H1 (cell line): Measurements from ENCODE around the gene BTBD18. TPM values are rescaled to one million over a fixed set of nuclear protein-coding genes. Genes with fewer than 3 reads are reported as not detected.

ENCODE experiments used
- CTCF ChIA-PET: fragments of 300-600 bp; sonication (Branson Sonifier 250); formaldehyde crosslinking; loops from one replicate; lab custom pipeline; 2021; ENCODE audit not compliant: partially characterized antibody; lab: Charles Lee
- POLR2A ChIA-PET: fragments of 300-600 bp; sonication (Branson Sonifier 250); formaldehyde crosslinking; loops from one replicate; lab custom pipeline; 2021; ENCODE audit warnings: inconsistent platforms; ENCODE audit not compliant: partially characterized antibody; lab: Charles Lee
- DNase-seq, 2 experiments: peaks; one replicate each; pipeline versions ENCODE4 v3.0.0 to v3.0.0-alpha.2; 2010 to 2022; ENCODE audit warnings: low spot score in 2 of 2, low read depth in 1 of 2, mixed read lengths in 1 of 2
- FAIRE-seq: peaks from 2 replicates; lab custom pipeline; 2011; peaks lifted over from hg19 to GRCh38; lab: Jason Lieb, UNC
- H2AFZ ChIP-seq: 2 replicates; pipeline ENCODE4 v1.8.1; 2012; ENCODE audit warnings: low read length, inconsistent platforms
- H2AK5ac ChIP-seq: 2 replicates; pipeline ENCODE4 v1.6.1; 2013; ENCODE audit warnings: low read depth, low read length
- H2BK120ac ChIP-seq: replicated peaks from 2 replicates; pipeline ENCODE3; 2013; ENCODE audit warnings: low read depth, low read length, inconsistent platforms
- H2BK12ac ChIP-seq: 2 replicates; pipeline ENCODE4 v1.6.1; 2013; ENCODE audit warnings: low read depth, low read length
- H2BK15ac ChIP-seq: 2 replicates; pipeline ENCODE4 v1.6.1; 2013; ENCODE audit warnings: low read length
- H2BK20ac ChIP-seq: 2 replicates; pipeline ENCODE4 v1.6.1; 2013; ENCODE audit warnings: low read length
- H2BK5ac ChIP-seq: 2 replicates; pipeline ENCODE4 v1.6.1; 2013; ENCODE audit warnings: low read depth, low read length
- H3K14ac ChIP-seq: 2 replicates; pipeline ENCODE4 v1.6.1; 2013; ENCODE audit warnings: inconsistent platforms; ENCODE audit not compliant: insufficient read length
- H3K18ac ChIP-seq: 2 replicates; pipeline ENCODE4 v1.6.1; 2013; ENCODE audit warnings: low read length; ENCODE audit errors: extremely low read depth
- H3K23ac ChIP-seq: 2 replicates; pipeline ENCODE4 v1.6.1; 2013; ENCODE audit warnings: inconsistent platforms; ENCODE audit not compliant: insufficient read length
- H3K23me2 ChIP-seq: 2 replicates; pipeline ENCODE4 v1.6.1; 2013; ENCODE audit warnings: low read depth, low read length
- H3K27ac ChIP-seq: 2 replicates; pipeline ENCODE4 v1.6.1; 2011; ENCODE audit warnings: low read depth, low read length, inconsistent platforms
- H3K27me3 ChIP-seq, 4 experiments: replicated peaks in 1 of 4; 1 replicate in 1 of 4; 2 replicates in 3 of 4; pipeline versions ENCODE4 v1.6.1 to v1.8.1; 2011 to 2013; ENCODE audit warnings: low read length in 3 of 4, mild to moderate bottlenecking in 3 of 4, inconsistent platforms in 2 of 4, mixed read lengths in 2 of 4, moderate library complexity in 1 of 4; ENCODE audit not compliant: control insufficient read depth in 3 of 4, insufficient read depth in 3 of 4; ENCODE audit errors: extremely low read depth in 1 of 4
- H3K36me3 ChIP-seq, 4 experiments: 2 replicates each; pipeline versions ENCODE4 v1.6.1 to v1.8.1; 2011 to 2013; ENCODE audit warnings: mild to moderate bottlenecking in 4 of 4, low read length in 3 of 4, moderate library complexity in 2 of 4, control low read depth in 1 of 4, inconsistent platforms in 1 of 4; ENCODE audit not compliant: insufficient read depth in 4 of 4, control insufficient read depth in 2 of 4
- H3K4ac ChIP-seq: replicated peaks from 2 replicates; pipeline ENCODE3; 2013; ENCODE audit warnings: low read length, low read depth, mixed read lengths, inconsistent platforms; ENCODE audit not compliant: insufficient read length
- H3K4me1 ChIP-seq, 4 experiments: replicated peaks in 1 of 4; 1 replicate in 1 of 4; 2 replicates in 3 of 4; pipeline versions ENCODE4 v1.6.1 to v1.8.1; 2011 to 2013; ENCODE audit warnings: low read length in 3 of 4, inconsistent platforms in 2 of 4, mixed read lengths in 1 of 4; ENCODE audit not compliant: insufficient read depth in 4 of 4, control insufficient read depth in 3 of 4
- H3K4me2 ChIP-seq, 2 experiments: 2 replicates each; pipeline versions ENCODE4 v1.6.1 to v1.8.1; 2011 to 2013; ENCODE audit warnings: low read depth in 2 of 2, low read length in 2 of 2, control low read depth in 1 of 2, inconsistent platforms in 1 of 2, mild to moderate bottlenecking in 1 of 2; ENCODE audit not compliant: insufficient read depth in 1 of 2
- H3K4me3 ChIP-seq, 4 experiments: fragments of 200-600, 300-600 bp in 1 of 4; sonication (generic), shearing (Covaris generic), sonication (Bioruptor Twin) in 1 of 4; 2 replicates each; pipeline versions ENCODE4 v1.5.1 to v1.8.1; 2011 to 2016; ENCODE audit warnings: low read length in 4 of 4, low read depth in 3 of 4, control low read depth in 2 of 4, inconsistent platforms in 2 of 4, mild to moderate bottlenecking in 2 of 4, mixed read lengths in 1 of 4, moderate library complexity in 1 of 4; ENCODE audit not compliant: insufficient read depth in 2 of 4; ENCODE audit errors: extremely low read depth in 1 of 4
- H3K56ac ChIP-seq: replicated peaks from 2 replicates; pipeline ENCODE3; 2013; ENCODE audit warnings: low read depth, mild to moderate bottlenecking, mixed read lengths, low read length, inconsistent platforms; ENCODE audit not compliant: insufficient read length
- H3K79me1 ChIP-seq: 2 replicates; pipeline ENCODE4 v1.6.1; 2013; ENCODE audit warnings: low read depth, low read length, control low read depth
- H3K79me2 ChIP-seq, 2 experiments: 2 replicates each; pipeline versions ENCODE4 v1.6.1 to v1.8.1; 2012 to 2013; ENCODE audit warnings: low read length in 2 of 2, mild to moderate bottlenecking in 2 of 2, inconsistent platforms in 1 of 2; ENCODE audit not compliant: insufficient read depth in 2 of 2, control insufficient read depth in 1 of 2
- H3K9ac ChIP-seq, 4 experiments: replicated peaks in 1 of 4; 1 replicate in 1 of 4; 2 replicates in 3 of 4; pipeline versions ENCODE4 v1.6.1 to v1.8.1; 2011 to 2013; ENCODE audit warnings: low read depth in 3 of 4, low read length in 3 of 4, control low read depth in 2 of 4, mild to moderate bottlenecking in 2 of 4, moderate library complexity in 2 of 4, inconsistent platforms in 1 of 4; ENCODE audit errors: extremely low read depth in 1 of 4
- H3K9me3 ChIP-seq, 2 experiments: 2 replicates each; pipeline versions ENCODE4 v1.6.1 to v1.8.1; 2012 to 2013; ENCODE audit warnings: mild to moderate bottlenecking in 2 of 2, moderate library complexity in 2 of 2, control low read depth in 1 of 2, inconsistent platforms in 1 of 2, low read depth in 1 of 2, low read length in 1 of 2, mixed read lengths in 1 of 2; ENCODE audit not compliant: insufficient read depth in 2 of 2
- H4K20me1 ChIP-seq, 2 experiments: replicated peaks in 1 of 2; 2 replicates each; pipeline versions ENCODE3 to v1.8.1; 2011 to 2013; ENCODE audit warnings: inconsistent platforms in 2 of 2, low read length in 2 of 2, mild to moderate bottlenecking in 1 of 2; ENCODE audit not compliant: insufficient read depth in 2 of 2, control insufficient read depth in 1 of 2
- H4K5ac ChIP-seq: 2 replicates; pipeline ENCODE4 v1.6.1; 2013; ENCODE audit warnings: low read length, low read depth, mixed read lengths, inconsistent platforms; ENCODE audit not compliant: insufficient read length
- H4K8ac ChIP-seq: 2 replicates; pipeline ENCODE4 v1.8.0; 2013; ENCODE audit warnings: mild to moderate bottlenecking, moderate library complexity, low read length, inconsistent platforms; ENCODE audit not compliant: insufficient read depth; ENCODE audit errors: extremely low read depth
- H4K91ac ChIP-seq: replicated peaks from 2 replicates; pipeline ENCODE3; 2013; ENCODE audit warnings: low read length, mixed read lengths, inconsistent platforms; ENCODE audit not compliant: insufficient read length
- BCL11A ChIP-seq, 2 experiments: IDR thresholded peaks; one replicate each; pipeline ENCODE4 v1.6.1; 2011; ENCODE audit warnings: low read depth in 2 of 2, low read length in 2 of 2, mild to moderate bottlenecking in 2 of 2
- CHD2 ChIP-seq: IDR thresholded peaks from 2 replicates; pipeline ENCODE4 v1.6.1; 2012; ENCODE audit warnings: low read length, improper control_type of control experiment
- CREB1 ChIP-seq: IDR thresholded peaks from 2 replicates; pipeline ENCODE4 v1.6.1; 2012; ENCODE audit warnings: inconsistent platforms
- JUN ChIP-seq: IDR thresholded peaks from 2 replicates; pipeline ENCODE4 v1.6.1; 2011; ENCODE audit warnings: low read depth, mild to moderate bottlenecking, improper control_type of control experiment, low read length
- TCF12 ChIP-seq: IDR thresholded peaks from 2 replicates; pipeline ENCODE4 v1.6.1; 2011; ENCODE audit warnings: low read depth, mild to moderate bottlenecking, low read length
- WGBS, 2 experiments: shearing (Covaris generic) in 1 of 2; methylation state at CpG; one replicate each; pipeline versions ENCODE4 v1.1.6 to v1.1.7; 2013 to 2015; ENCODE audit warnings: low lambda C conversion rate in 2 of 2, mixed read lengths in 2 of 2, inconsistent platforms in 1 of 2, low coverage in 1 of 2, missing lambda C conversion rate in 1 of 2; ENCODE audit not compliant: insufficient replicate concordance in 2 of 2, insufficient coverage in 1 of 2, insufficient read length in 1 of 2; ENCODE audit errors: extremely low coverage in 1 of 2, missing lambda C conversion rate in 1 of 2; 5-methylcytosine and 5-hydroxymethylcytosine counted together
- polyA plus RNA-seq, 7 experiments: library from polyadenylated mRNA; depleted of rRNA in 3 of 7; stranded (reverse) in 5 of 7; unstranded in 2 of 7; fragments of >200 nt in 5 of 7; fragments of 200-250 nt in 2 of 7; gene quantifications; 1 replicate in 5 of 7; 2 replicates in 1 of 7; 4 replicates in 1 of 7; pipeline versions ENCODE4 v1.2.1 to v1.2.3, GENCODE V29; 2011 to 2013; ENCODE audit warnings: missing spikeins in 2 of 7, mixed read lengths in 2 of 7
- total RNA-seq: library from RNA; stranded (reverse); fragmentation: NEBNext Ultra II Directional; extraction: Animal tissue kit (Norgen Biotek cat#: 25700); gene quantifications from 2 replicates; pipeline ENCODE4 v1.2.1, GENCODE V29; 2021

Gene BTBD18
- total and polyA plus RNA-seq, 2 of the 8 experiments (the other 6 are each of a cell fraction or from before 2014, with no cell fraction given): 0.03 TPM; not detected in 1

DNA sequence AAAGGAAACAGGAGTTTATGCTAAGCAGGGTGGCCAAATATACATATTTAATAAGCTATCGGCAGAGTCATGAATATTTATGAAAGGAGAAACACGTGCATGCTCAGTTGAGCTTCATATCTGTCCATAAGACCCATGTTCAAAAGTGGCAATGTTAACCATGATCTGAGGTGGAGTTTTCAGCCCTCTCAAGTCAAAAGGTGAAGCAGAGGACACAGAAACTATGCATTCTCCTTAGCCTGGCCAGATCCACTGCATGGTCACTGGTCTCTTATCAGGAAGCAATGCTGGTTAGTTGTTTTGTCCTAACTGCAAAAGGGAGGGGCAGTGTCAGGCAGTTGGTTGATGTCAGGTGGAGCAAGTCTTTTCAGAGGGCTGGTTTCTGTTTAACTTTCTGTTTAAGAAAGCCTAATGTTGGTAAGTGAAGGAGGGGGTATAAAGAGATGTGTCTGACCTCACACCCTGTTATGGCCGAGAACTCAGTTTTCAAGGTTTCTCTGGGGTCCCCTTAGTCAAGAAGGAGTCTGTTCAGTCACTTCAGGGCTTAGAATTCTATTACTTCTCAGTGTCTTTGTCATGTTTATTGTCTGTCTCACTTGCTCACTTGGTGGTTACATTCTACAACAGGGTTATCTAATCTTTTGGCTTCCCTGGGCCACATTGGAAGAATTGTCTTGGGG, 15.9 kb downstream of the BTBD18 start:
- Histone ChIP-seq H3K79me1 (peaks cover 2% of the 10 kb centered on the region; the same call in 1 of the 2 replicates), H2BK5ac (no peak overlapping the region), H3K9me3 (no peaks in the 10 kb centered on the region), H3K23me2 (no peaks in the 10 kb centered on the region), H3K4me3 (no peak overlapping the region), H3K18ac (no peak overlapping the region), H3K56ac (no peak overlapping the region), H3K36me3 (peaks cover 8 to 29% (median 24%) of the 10 kb centered on the region in 4 experiments), H3K27ac (no peak overlapping the region), H2BK20ac (no peak overlapping the region), H3K23ac (no peak overlapping the region), H4K91ac (no peak overlapping the region), H3K4ac (no peak overlapping the region), H3K27me3 (no peaks in the 10 kb centered on the region), H2BK120ac (no peak overlapping the region), H3K14ac (no peak overlapping the region), H2BK12ac (no peak overlapping the region), H2BK15ac (no peak overlapping the region), H2AK5ac (no peak overlapping the region), H4K20me1 (peaks cover 0 to 6% of the 10 kb centered on the region in 2 experiments), H3K4me2 (peak overlapping the region; percentile 8 to 9; a peak in 1 of 4 replicates), H2AFZ (no peak overlapping the region), H3K9ac (no peak overlapping the region), H3K4me1 (peaks cover 0 to 10% (median 2%) of the 10 kb centered on the region in 4 experiments; a peak in 3 of 7 replicates), H3K79me2 (peaks cover 0 to 24% of the 10 kb centered on the region in 2 experiments; a peak in 2 of 4 replicates), H4K8ac (no peak overlapping the region), H4K5ac (no peak overlapping the region)
- CTCF ChIA-PET: interaction anchor here (0.6 to 1.6 kb wide), 9 partner anchors 9 to 209 kb away, joined by 3 to 6 read pairs (median 3); no protein-coding TSS in a partner anchor
- no peak for FAIRE-seq
- POLR2A ChIA-PET: interaction anchor here (0.6 to 2.5 kb wide), 10 partner anchors 8 to 43 kb away, joined by 3 to 16 read pairs (median 4); partner anchors contain the start of genes MED19 and TMX2
- 79% methylated on average over 3 of the region's 3 CpGs; no CpG with 5 or more reads in 1 of the 2 experiments for WGBS, 2 experiments
- no peak for TF ChIP-seq CREB1
- no peak for TF ChIP-seq TCF12
- TF ChIP-seq CHD2: no peak
- TF ChIP-seq JUN: no peak
- TF ChIP-seq BCL11A (IDR thresholded peaks at IDR 0.05; ENCODE audit: low read depth in 2 of 2, low read length in 2 of 2): no peak
- no peak for DNase-seq
